GM12875 (cell line): ENCODE data around the gene INSM2.

Source experiments
- H3K4me3 ChIP-seq: one replicate; pipeline ENCODE4 v1.5.1; 2011; ENCODE audit warnings: low read depth, low read length, control low read depth
- TF ChIP-seq, protein P1 (sequence below): IDR thresholded peaks from 2 replicates; pipeline ENCODE4 v1.5.1; 2011; ENCODE audit warnings: low read depth, mild to moderate bottlenecking, control low read depth, inconsistent platforms, low read length, moderate library complexity, borderline replicate concordance; ENCODE audit not compliant: insufficient read depth

INSM2 gene

DNA sequence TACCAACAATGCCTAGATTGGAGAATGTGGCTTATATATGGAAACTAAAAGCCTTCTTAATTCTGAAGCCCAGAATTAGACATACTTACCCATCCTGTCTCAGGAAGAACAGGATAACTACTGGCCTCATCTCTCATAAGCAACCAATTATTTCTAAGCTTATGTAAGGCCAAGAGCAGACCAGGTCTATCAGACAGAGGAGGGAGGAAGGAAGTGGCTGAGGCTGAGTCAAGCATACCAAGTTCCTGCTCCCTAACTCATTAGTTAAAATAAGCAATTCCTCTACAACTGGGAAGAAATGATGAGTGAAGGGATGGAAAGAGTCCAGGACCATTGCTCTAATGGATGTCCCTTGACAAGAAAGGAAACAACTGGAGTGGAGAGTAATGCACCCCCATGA, 27.0 kb upstream of the INSM2 start:
- H3K4me3 ChIP-seq = no peak overlapping the region
- TF ChIP-seq, protein P1, sequence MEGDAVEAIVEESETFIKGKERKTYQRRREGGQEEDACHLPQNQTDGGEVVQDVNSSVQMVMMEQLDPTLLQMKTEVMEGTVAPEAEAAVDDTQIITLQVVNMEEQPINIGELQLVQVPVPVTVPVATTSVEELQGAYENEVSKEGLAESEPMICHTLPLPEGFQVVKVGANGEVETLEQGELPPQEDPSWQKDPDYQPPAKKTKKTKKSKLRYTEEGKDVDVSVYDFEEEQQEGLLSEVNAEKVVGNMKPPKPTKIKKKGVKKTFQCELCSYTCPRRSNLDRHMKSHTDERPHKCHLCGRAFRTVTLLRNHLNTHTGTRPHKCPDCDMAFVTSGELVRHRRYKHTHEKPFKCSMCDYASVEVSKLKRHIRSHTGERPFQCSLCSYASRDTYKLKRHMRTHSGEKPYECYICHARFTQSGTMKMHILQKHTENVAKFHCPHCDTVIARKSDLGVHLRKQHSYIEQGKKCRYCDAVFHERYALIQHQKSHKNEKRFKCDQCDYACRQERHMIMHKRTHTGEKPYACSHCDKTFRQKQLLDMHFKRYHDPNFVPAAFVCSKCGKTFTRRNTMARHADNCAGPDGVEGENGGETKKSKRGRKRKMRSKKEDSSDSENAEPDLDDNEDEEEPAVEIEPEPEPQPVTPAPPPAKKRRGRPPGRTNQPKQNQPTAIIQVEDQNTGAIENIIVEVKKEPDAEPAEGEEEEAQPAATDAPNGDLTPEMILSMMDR = no peak

DNA sequence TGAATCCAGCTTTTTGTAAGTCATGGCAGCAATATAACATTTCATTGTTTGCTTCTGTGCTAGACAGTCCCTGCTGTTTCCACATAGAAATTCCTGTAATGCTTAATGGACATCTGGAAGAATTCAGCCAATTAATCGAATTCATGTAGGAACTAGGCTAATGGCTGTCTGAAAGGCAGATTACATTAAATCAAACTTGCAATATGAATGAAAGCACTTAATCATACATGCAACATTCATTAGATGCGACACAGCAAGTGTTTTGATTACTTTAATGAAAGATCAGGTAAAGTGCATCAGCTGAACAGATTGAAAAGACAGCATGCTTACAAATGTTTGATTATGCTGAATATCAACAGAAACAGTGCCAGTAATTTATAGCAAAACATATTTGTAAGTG, 24.1 kb upstream of the INSM2 start:
- TF ChIP-seq, protein P1 = no peak
- no peak overlapping the region for H3K4me3 ChIP-seq

DNA sequence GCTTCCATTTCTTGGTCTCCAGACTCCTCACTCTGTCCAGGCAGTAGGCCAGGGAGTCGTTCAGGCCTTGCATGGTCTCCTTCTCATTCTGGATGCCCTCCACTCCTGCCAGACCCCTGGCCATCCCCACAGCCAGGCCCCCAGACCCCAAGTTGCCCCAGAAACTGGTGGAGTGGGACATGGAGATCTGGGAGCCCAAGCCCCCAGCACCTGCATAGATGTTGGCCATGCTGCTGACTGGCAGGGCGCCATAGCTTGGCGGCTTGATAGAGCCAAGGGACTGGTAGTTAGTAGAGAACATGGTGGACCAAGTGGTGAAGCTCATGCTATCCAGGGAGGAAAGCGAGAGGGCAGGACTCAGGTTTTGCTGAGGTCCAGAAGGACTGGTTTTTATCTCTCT, 21.2 kb upstream of the INSM2 start:
- TF ChIP-seq, protein P1 = no peak
- H3K4me3 ChIP-seq = no peak overlapping the region

DNA sequence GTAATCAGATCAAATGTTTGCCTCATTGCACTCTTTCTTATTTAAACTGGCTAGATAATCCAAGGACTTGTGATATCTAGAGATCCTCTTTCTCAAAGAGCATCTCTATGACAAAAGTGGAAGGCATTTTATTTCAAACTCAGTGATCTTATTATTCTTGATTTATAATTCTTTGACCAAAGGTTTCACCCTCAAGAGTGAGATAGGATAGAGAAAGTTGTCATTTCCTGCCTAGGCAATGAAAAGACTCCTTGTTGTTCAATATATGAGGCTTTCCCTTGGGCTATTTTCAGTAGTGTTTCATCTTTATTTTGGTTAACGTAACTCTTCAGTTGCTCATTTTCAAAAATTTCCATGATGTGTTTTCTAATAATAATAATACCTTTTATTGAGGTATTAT, 18.0 kb upstream of the INSM2 start:
- TF ChIP-seq, protein P1 = no peak
- H3K4me3 ChIP-seq = no peak overlapping the region

DNA sequence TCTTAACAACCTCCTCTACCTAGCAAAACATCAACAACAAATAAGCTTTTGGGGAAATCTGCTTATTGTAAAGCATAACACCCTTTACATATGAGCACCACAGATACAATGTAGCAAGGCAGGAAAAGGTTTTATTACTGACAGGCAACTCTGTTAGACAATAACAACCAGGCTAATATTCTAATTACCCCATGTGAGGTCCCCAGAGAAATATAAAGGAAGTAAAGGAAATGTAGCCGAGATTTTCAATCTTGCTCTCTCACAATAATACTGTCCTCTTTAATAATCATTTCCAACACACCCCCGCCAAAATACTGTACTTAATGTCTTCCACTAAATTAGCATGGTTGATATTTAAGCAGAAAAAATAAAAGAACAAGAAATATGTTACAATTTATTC, 14.0 kb upstream of the INSM2 start:
- TF ChIP-seq, protein P1 = no peak
- H3K4me3 ChIP-seq = no peak overlapping the region

DNA sequence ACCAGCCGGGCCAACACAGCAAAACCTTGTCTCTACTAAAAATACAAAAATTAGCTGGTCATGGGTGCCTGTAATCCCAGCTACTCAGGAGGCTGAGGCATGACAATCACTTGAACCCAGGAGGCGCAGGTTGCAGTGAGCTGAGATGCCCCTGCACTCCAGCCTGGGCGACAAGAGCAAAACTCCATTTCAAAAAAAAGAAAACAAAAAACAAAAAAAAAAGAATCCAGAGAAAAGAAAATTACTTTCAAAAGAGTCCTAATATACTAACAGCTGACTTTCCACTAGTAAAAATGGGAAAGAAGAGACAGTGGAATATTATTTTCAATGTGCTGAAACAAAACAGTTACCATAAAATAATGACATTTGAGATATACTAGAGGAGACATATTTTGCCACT, 8.3 kb upstream of the INSM2 start:
- TF ChIP-seq, protein P1 = no peak
- no peak overlapping the region for H3K4me3 ChIP-seq

DNA sequence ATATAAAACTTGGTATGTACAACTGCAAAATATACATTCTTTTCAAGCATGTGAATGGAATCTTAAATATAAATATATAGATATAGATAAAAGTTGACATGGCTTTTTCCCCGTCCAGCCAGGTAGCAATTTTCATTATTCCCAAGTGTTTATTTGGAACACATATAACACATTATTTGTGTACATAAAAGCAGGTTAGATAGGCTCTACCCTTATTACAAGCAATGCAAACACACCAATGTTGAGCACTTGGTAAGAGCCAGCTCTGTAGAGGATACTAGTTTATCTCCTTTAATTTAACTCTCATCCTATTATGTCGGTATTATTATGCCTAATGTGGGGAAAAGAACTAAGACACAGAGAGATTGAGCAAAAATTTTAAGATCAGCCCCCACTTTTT, 7.0 kb upstream of the INSM2 start:
- no peak overlapping the region for H3K4me3 ChIP-seq
- TF ChIP-seq, protein P1 = no peak
